ENCODE data around the gene HOXC10.

The HOXC10 gene

DNA sequence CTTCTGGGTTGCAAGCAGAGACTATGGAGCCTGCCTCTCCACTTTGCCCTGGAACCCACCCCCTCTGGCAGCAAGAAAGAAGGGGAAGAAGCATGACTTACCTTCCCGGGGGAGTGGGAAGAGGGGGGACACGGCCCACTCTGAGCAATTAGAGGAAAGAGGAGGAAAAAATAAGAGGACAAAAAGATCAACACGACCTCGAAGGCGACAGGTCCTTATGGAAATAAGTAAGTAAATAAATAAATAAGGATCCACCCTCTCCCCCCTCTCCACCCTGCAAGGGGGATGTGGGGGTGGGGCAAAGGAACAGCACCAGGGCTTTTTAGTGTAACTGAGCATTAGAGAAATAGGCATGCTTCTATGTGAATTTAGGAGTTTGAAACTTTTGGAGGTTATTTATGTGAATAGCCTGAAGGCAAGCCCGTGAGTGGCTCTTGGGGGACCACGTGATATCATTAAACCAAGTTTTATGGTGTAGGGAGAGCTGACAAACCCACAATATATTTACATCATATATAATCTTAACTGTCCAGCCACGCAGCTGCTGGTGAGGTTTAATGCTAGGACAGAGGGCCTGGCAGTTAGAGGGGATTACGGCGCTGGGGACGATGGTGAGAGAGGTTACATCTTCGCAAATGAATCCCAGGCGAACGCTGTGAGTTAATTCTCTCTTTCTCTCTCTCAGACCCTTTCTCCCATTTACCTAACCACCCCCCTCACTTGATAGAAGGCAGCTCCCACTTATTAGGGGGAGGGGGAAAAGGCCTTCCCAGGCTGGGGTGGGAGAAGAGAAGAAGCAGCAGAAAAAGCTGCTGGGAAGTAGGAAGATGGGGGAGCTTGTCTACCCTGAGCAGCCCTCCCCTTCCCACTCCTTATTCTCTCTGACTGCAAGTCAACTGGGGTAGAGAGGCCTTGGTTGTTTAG lies 52.7 kb downstream of the HOXC10 start:
- TF ChIP-seq, protein P1, sequence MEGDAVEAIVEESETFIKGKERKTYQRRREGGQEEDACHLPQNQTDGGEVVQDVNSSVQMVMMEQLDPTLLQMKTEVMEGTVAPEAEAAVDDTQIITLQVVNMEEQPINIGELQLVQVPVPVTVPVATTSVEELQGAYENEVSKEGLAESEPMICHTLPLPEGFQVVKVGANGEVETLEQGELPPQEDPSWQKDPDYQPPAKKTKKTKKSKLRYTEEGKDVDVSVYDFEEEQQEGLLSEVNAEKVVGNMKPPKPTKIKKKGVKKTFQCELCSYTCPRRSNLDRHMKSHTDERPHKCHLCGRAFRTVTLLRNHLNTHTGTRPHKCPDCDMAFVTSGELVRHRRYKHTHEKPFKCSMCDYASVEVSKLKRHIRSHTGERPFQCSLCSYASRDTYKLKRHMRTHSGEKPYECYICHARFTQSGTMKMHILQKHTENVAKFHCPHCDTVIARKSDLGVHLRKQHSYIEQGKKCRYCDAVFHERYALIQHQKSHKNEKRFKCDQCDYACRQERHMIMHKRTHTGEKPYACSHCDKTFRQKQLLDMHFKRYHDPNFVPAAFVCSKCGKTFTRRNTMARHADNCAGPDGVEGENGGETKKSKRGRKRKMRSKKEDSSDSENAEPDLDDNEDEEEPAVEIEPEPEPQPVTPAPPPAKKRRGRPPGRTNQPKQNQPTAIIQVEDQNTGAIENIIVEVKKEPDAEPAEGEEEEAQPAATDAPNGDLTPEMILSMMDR (IDR thresholded peaks at IDR 0.05): no peak
- DNase-seq (ENCODE audit: low spot score): no peak
- no peak overlapping the region for H3K27ac ChIP-seq
- no peak overlapping the region for H3K4me3 ChIP-seq

DNA sequence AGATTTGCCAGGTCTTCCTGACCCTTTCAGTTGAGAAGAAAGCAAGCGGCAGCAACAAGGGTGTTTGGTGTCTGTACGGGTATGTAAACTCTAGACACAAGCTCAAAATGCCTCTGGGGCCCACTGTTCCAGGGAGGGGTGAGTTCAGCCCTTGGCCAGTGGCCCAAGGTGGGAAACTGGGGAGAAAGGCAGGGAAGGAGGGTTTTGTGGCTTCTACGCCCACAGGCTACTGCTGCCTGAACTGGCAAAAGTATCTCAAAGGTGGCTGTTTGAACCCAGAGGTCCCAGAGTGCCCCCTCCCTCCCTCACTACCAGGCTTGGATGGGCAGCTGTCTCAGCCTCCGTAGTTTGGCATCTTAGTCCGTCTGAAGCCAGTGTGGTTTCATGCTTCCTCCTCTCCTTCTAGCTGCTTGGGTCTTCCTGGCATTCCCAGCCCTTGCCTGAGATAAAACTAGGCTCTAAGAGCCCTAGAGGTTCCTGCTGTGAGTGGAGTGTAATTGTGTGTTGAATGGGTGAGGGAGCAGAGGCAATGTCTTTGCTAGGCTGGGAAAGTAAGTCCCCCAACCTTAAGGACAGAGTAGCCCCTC lies 53.4 kb downstream of the HOXC10 start:
- DNase-seq (ENCODE audit: low spot score): no peak
- H3K27ac ChIP-seq: no peak overlapping the region
- no peak overlapping the region for H3K4me3 ChIP-seq
- TF ChIP-seq, protein P1 (IDR thresholded peaks at IDR 0.05): no peak

DNA sequence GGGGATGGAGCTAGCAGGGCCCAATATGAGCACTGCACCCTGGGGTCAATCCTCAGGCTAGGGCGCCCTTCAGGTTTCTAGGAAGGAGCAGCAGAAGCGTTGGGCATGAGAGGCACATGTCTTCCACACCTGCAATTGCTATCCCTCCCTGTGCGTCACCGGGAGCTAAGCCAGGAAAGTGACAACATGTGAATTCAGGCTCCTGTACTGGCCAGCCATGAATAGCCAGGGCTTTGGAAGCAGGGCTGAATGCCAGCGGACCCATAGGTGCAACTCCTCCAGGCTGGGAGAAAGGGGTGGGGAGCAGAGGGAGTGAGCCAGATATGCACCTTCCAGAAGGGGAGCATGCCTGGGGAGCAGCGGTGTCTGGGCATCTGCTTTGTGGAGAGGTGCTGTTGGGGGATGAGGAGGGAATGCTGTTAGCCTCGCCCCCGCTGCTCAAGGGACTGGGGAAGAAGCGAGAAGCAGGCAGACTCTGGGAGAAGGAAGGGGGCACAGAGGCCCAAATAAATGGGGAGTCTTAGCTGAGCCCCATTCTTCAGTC lies 54.0 kb downstream of the HOXC10 start:
- no peak for DNase-seq (ENCODE audit: low spot score)
- H3K4me3 ChIP-seq: no peak overlapping the region
- TF ChIP-seq, protein P1 (IDR thresholded peaks at IDR 0.05): no peak
- peak overlapping the region in 1 of 2 donors; percentile 1 for H3K27ac ChIP-seq

DNA sequence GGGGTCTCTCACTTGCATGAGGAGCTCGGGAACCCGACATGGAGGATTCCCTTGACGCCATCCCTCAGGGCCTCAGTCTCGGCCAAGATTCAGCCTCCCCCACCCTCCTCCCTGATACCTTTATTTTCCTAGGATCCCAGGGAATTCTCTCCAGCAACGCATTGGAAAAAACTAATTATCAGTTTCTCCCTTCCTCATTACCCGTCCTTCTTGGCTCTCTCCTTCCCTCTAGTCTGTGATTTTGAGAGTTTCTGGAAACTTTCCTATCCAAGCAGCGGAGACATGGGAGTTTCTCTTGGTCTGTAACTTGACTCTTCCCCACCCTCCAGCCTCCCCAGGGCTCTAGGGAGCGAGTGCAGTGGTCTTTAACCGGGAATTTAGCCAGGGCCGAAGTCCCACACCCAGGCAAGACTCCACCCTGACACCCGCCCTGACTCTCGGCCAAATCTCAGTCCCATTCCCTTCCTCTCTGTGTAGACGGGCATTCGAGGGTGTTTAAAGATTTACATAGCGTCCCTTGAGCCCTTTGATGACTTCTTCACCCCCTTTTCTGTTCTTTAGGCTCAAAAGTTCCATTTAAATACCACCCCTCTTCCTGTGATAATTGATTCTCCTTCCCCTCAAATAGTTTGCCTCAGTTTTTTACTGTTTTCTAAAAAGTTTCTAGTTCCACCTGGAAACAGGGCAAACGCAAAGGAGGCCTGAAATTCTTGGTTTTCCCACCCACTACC lies 54.6 kb downstream of the HOXC10 start:
- no peak for DNase-seq (ENCODE audit: low spot score)
- Histone ChIP-seq H3K4me3 (no peak overlapping the region), H3K27ac (peak overlapping the region in 1 of 2 donors; percentile 1)
- TF ChIP-seq, protein P1 (IDR thresholded peaks at IDR 0.05): no peak

Measured in coronary artery (tissue), 2 donors.